H1 (cell line): ENCODE data around the gene GPR21. TPM values are rescaled to one million over a fixed set of nuclear protein-coding genes. Genes with fewer than 3 reads are reported as not detected.

ENCODE experiments used
- EP300 ChIP-seq, 2 experiments: IDR thresholded peaks; 1 replicate in 1 of 2; 2 replicates in 1 of 2; pipeline ENCODE4 v1.6.1; 2011 to 2012; ENCODE audit warnings: low read depth in 2 of 2, low read length in 2 of 2, mild to moderate bottlenecking in 2 of 2, borderline replicate concordance in 1 of 2, inconsistent platforms in 1 of 2, moderate library complexity in 1 of 2
- GABPA ChIP-seq: IDR thresholded peaks from 2 replicates; pipeline ENCODE4 v1.6.1; 2011; ENCODE audit warnings: mild to moderate bottlenecking, low read length, moderate library complexity, borderline replicate concordance; ENCODE audit not compliant: insufficient read depth
- POU5F1 ChIP-seq: IDR thresholded peaks from 2 replicates; pipeline ENCODE4 v1.6.1; 2011; ENCODE audit warnings: low read depth, mild to moderate bottlenecking, low read length, moderate library complexity
- SRF ChIP-seq: IDR thresholded peaks from 2 replicates; pipeline ENCODE4 v1.6.1; 2011; ENCODE audit warnings: mild to moderate bottlenecking, low read depth, low read length, moderate library complexity
- polyA plus RNA-seq, 7 experiments: library from polyadenylated mRNA; depleted of rRNA in 3 of 7; stranded (reverse) in 5 of 7; unstranded in 2 of 7; fragments of >200 nt in 5 of 7; fragments of 200-250 nt in 2 of 7; gene quantifications; 1 replicate in 5 of 7; 2 replicates in 1 of 7; 4 replicates in 1 of 7; pipeline versions ENCODE4 v1.2.1 to v1.2.3, GENCODE V29; 2011 to 2013; ENCODE audit warnings: missing spikeins in 2 of 7, mixed read lengths in 2 of 7
- total RNA-seq: library from RNA; stranded (reverse); fragmentation: NEBNext Ultra II Directional; extraction: Animal tissue kit (Norgen Biotek cat#: 25700); gene quantifications from 2 replicates; pipeline ENCODE4 v1.2.1, GENCODE V29; 2021
- TF ChIP-seq, protein P1 (sequence below): IDR thresholded peaks from 2 replicates; pipeline ENCODE4 v1.6.1; 2012; ENCODE audit warnings: inconsistent platforms

GPR21 gene
- total and polyA plus RNA-seq, 2 of the 8 experiments (the other 6 are each of a cell fraction or from before 2014, with no cell fraction given), result 0.58 to 0.71 TPM

GRCh38 chr9:123063896-123064295, 30.4 kb downstream of the GPR21 start (continued):
- no peak for TF ChIP-seq POU5F1
- TF ChIP-seq, protein P1, sequence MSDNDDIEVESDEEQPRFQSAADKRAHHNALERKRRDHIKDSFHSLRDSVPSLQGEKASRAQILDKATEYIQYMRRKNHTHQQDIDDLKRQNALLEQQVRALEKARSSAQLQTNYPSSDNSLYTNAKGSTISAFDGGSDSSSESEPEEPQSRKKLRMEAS, result no peak
- TF ChIP-seq GABPA, result no peak
- no peak for TF ChIP-seq EP300 (IDR thresholded peaks at IDR 0.05; ENCODE audit: borderline replicate concordance in 1 of 2, low read depth in 2 of 2, low read length in 2 of 2)
- no peak for TF ChIP-seq SRF
